HG02759 (cell line): Measurements from ENCODE around the gene IFI35.
"Not testable (repeated sequence)": the region's sequence is repeated elsewhere in the genome, so short reads cannot be mapped to it uniquely, and the experiment has no call there.

Source experiments
- ATAC-seq: cut with Tn5 transposase; IDR thresholded peaks from one replicate; pipeline ENCODE4 v1.9.1; 2021; ENCODE audit warnings: mild to moderate bottlenecking, moderate library complexity; ENCODE audit not compliant: unreplicated experiment

IFI35 gene

GRCh38 chr17:43006639-43007551 lies at the start of gene IFI35:
Gene IFI35 (plus strand): TSS chr17:43006784. CDS start chr17:43006948, 164 bp downstream.
- peak; percentile 85 for ATAC-seq

- peak; percentile 92 for ATAC-seq
These were observed 42.2 kb upstream of the IFI35 start, which contains the start of gene AARSD1 for GRCh38 chr17:42964161-42964932. Gene AARSD1 (minus strand): TSS chr17:42964454. CDS start chr17:42964440, 14 bp downstream.

- ATAC-seq: no peak
These were observed 38.7 kb upstream of the IFI35 start for GRCh38 chr17:42967925-42968324.

- no peak for ATAC-seq
These were observed 37.5 kb upstream of the IFI35 start for GRCh38 chr17:42969001-42969581.

GRCh38 chr17:42971589-42971988 lies 35.0 kb upstream of the IFI35 start:
- no peak for ATAC-seq

- not testable (repeated sequence) for ATAC-seq
These were observed 33.3 kb upstream of the IFI35 start for GRCh38 chr17:42973323-42973722.

GRCh38 chr17:42975265-42975664 lies 31.3 kb upstream of the IFI35 start:
- ATAC-seq: no peak

- ATAC-seq: not testable (repeated sequence)
These were observed 30.9 kb upstream of the IFI35 start for GRCh38 chr17:42975701-42976100.

GRCh38 chr17:42979511-42980273 lies 26.9 kb upstream of the IFI35 start, which contains the start of gene PTGES3L:
Gene PTGES3L (minus strand): TSS chr17:42980080. CDS start chr17:42980053, 27 bp downstream.
- ATAC-seq: peak; percentile 34

- peak; percentile 81 for ATAC-seq
These were observed 26.3 kb upstream of the IFI35 start, which contains the start of gene RUNDC1 for GRCh38 chr17:42980274-42980765. Gene RUNDC1 (plus strand): TSS chr17:42980565. CDS start chr17:42980577, 12 bp downstream.

GRCh38 chr17:42980766-42981397 lies 25.7 kb upstream of the IFI35 start:
- peak; percentile 59 for ATAC-seq

- no peak for ATAC-seq
These were observed 24.3 kb upstream of the IFI35 start for GRCh38 chr17:42982266-42982665.

GRCh38 chr17:42985225-42985624 lies 21.4 kb upstream of the IFI35 start:
- ATAC-seq: peak; percentile 37

GRCh38 chr17:42989141-42989540 lies 17.4 kb upstream of the IFI35 start:
- no peak for ATAC-seq

- ATAC-seq: no peak
These were observed 16.6 kb upstream of the IFI35 start for GRCh38 chr17:42989726-42990652.

- ATAC-seq: no peak
These were observed 15.1 kb upstream of the IFI35 start for GRCh38 chr17:42991471-42991870.

- ATAC-seq: no peak
These were observed 13.7 kb upstream of the IFI35 start for GRCh38 chr17:42992872-42993271.

- not testable (repeated sequence) for ATAC-seq
These were observed 12.7 kb upstream of the IFI35 start for GRCh38 chr17:42993913-42994312.
